ENCODE results near the gene ABCB8. TPM values are rescaled to one million over a fixed set of nuclear protein-coding genes. Genes with fewer than 3 reads are reported as not detected.

ABCB8 gene
- total and polyA plus RNA-seq, 9 of the 15 experiments (the other 6 are each of a cell fraction or from before 2014, with no cell fraction given), result 7.6 to 106 (median 36.3) TPM

- peak; percentile 94 for TF ChIP-seq POLR2AphosphoS5 (IDR thresholded peaks at IDR 0.05; ENCODE audit: control insufficient read depth, insufficient read depth, low read depth, low read length)
- TF ChIP-seq ZNF24 (IDR thresholded peaks at IDR 0.05), result no peak; the same call in 1 of the 2 replicates
- TF ChIP-seq CREB3L1 (IDR thresholded peaks at IDR 0.05; ENCODE audit: borderline replicate concordance, low read depth), result peak; percentile 57; the same call in 1 of the 2 replicates
- TF ChIP-seq DPF2 (IDR thresholded peaks at IDR 0.05), result peak; percentile 89
- peak; percentile 93 for TF ChIP-seq ARID1B (IDR thresholded peaks at IDR 0.05)
- TF ChIP-seq ZNF639 (CRISPR knock-in tag; conservative IDR thresholded peaks at IDR 0.05 in 1 of 2, IDR thresholded peaks at IDR 0.05 in 1 of 2), result peak in 1 of 2 experiments; percentile 86; a peak in 2 of 4 replicates
- TF ChIP-seq MYC (IDR thresholded peaks at IDR 0.05; ENCODE audit: low read depth, low read length), result peak; percentile 87
- TF ChIP-seq MYC (CRISPR knock-in tag; IDR thresholded peaks at IDR 0.05; ENCODE audit: borderline replicate concordance, low read depth), result peak; percentile 85
- no peak for TF ChIP-seq NR2C1 (IDR thresholded peaks at IDR 0.05)
- TF ChIP-seq NR2C1 (tag; IDR thresholded peaks at IDR 0.05), result peak; percentile 51; the same call in 1 of the 2 replicates
- peak; percentile 68 for TF ChIP-seq ZNF143 (CRISPR knock-in tag; IDR thresholded peaks at IDR 0.05)
- TF ChIP-seq NKRF (IDR thresholded peaks at IDR 0.05; ENCODE audit: borderline replicate concordance), result peak; percentile 52; the same call in 1 of the 2 replicates
- TF ChIP-seq LCOR (CRISPR knock-in tag; IDR thresholded peaks at IDR 0.05), result peak; percentile 71; the same call in 1 of the 2 replicates
- no peak for TF ChIP-seq NR2F6 (CRISPR knock-in tag; IDR thresholded peaks at IDR 0.05)
- peak; percentile 92 for TF ChIP-seq NCOR1 (IDR thresholded peaks at IDR 0.05)
- TF ChIP-seq POLR2G (IDR thresholded peaks at IDR 0.05; ENCODE audit: low read depth, low read length), result peak; percentile 78
- 0 out of 2 replicates have a peak, but pooled peaks have one; percentile 14 for TF ChIP-seq GTF2F1 (IDR thresholded peaks at IDR 0.05; ENCODE audit: low read depth, low read length)
- peak; percentile 78 for TF ChIP-seq MYNN (IDR thresholded peaks at IDR 0.05)
- TF ChIP-seq MYNN (CRISPR knock-in tag; IDR thresholded peaks at IDR 0.05), result no peak
- TF ChIP-seq MAZ (CRISPR knock-in tag; conservative IDR thresholded peaks at IDR 0.05 in 1 of 2, IDR thresholded peaks at IDR 0.05 in 1 of 2), result peak; percentile 94
- peak; percentile 72 for TF ChIP-seq RBFOX2 (IDR thresholded peaks at IDR 0.05; ENCODE audit: low read depth, low read length)
- peak; percentile 73 for TF ChIP-seq DACH1 (IDR thresholded peaks at IDR 0.05; ENCODE audit: partially characterized antibody)
Observed at GRCh38 chr7:150994141-150994837, 34.0 kb upstream of the ABCB8 start (continued).

All from K562 (cell line).